GM12878 (cell line): ENCODE measurements around the gene PCDHA1. TPM values are rescaled to one million over a fixed set of nuclear protein-coding genes. Genes with fewer than 3 reads are reported as not detected.

Experiments used
- ATAC-seq: fragments of 200-7000 bp; cut with Tn5 transposase; 3 replicates; pipeline ENCODE4 v1.9.1; 2020; ENCODE audit warnings: mild to moderate bottlenecking, moderate library complexity
- BruUV-seq: library from RNA; stranded (reverse); fragments of 400-500 nt; replicated peaks from 2 replicates; lab custom pipeline; 2021; lab: Mats Ljungman, UMichigan
- CTCF ChIA-PET: fragments of 300-600 bp; sonication (Branson Sonifier 250); formaldehyde crosslinking; extraction: SDS; loops from one replicate; lab custom pipeline; 2021; ENCODE audit warnings: inconsistent platforms; lab: Yijun Ruan, JAX
- POLR2A ChIA-PET: fragments of 350-600 bp; formaldehyde crosslinking; extraction: SDS; loops from one replicate; lab custom pipeline; 2021; ENCODE audit warnings: inconsistent platforms; lab: Charles Lee
- RAD21 ChIA-PET: fragments of 300-600 bp; sonication (Branson Sonifier 250); formaldehyde crosslinking; loops from one replicate; lab custom pipeline; 2023; ENCODE audit warnings: antibody characterized with exemption; ENCODE audit not compliant: unreplicated experiment; lab: Charles Lee
- SMC1A ChIA-PET: fragments of 300-600 bp; sonication (Branson Sonifier 250); formaldehyde crosslinking; loops from one replicate; lab custom pipeline; 2023; ENCODE audit not compliant: unreplicated experiment, uncharacterized antibody; lab: Charles Lee
- DNase-seq: peaks from one replicate; pipeline ENCODE4 v3.0.0-alpha.2; 2011; ENCODE audit warnings: low read depth, low spot score
- FAIRE-seq: peaks from 3 replicates; lab custom pipeline; 2011; peaks lifted over from hg19 to GRCh38; lab: Jason Lieb, UNC
- H2AFZ ChIP-seq: 2 replicates; pipeline ENCODE4 v1.6.0; 2011; ENCODE audit warnings: low read depth, low read length, control low read depth; ENCODE audit not compliant: control insufficient read depth
- H3K27ac ChIP-seq: 2 replicates; pipeline ENCODE4 v1.5.1; 2011; ENCODE audit warnings: control low read depth; ENCODE audit not compliant: control insufficient read depth, insufficient read depth
- H3K27me3 ChIP-seq, 2 experiments: replicated peaks in 1 of 2; 2 replicates each; pipeline versions ENCODE4 v1.6.0 to v1.6.1; 2011; ENCODE audit warnings: low read length in 1 of 2; ENCODE audit not compliant: control insufficient read depth in 2 of 2, insufficient read depth in 2 of 2
- H3K36me3 ChIP-seq, 2 experiments: 2 replicates each; pipeline ENCODE4 v1.5.1; 2011; ENCODE audit warnings: low read length in 1 of 2; ENCODE audit not compliant: control insufficient read depth in 2 of 2, insufficient read depth in 2 of 2
- H3K4me1 ChIP-seq: 2 replicates; pipeline ENCODE4 v1.6.1; 2011; ENCODE audit warnings: mild to moderate bottlenecking, low read length, moderate library complexity, mixed read lengths; ENCODE audit not compliant: control insufficient read depth, insufficient read depth
- H3K4me2 ChIP-seq: 2 replicates; pipeline ENCODE4 v1.6.0; 2011; ENCODE audit warnings: control low read depth; ENCODE audit not compliant: control insufficient read depth, insufficient read depth
- H3K4me3 ChIP-seq: fragments of 200-600 bp; sonication (generic); 2 replicates; pipeline ENCODE4 v1.5.1; 2016
- H3K79me2 ChIP-seq: 2 replicates; pipeline ENCODE4 v1.6.0; 2011; ENCODE audit warnings: low read length; ENCODE audit not compliant: control insufficient read depth, insufficient read depth
- H3K9ac ChIP-seq: 2 replicates; pipeline ENCODE4 v1.8.0; 2011; ENCODE audit warnings: low read length, control low read depth, mixed read lengths; ENCODE audit not compliant: control insufficient read depth, insufficient read depth
- H3K9me3 ChIP-seq: replicated peaks from 3 replicates; pipeline ENCODE4 v1.5.1; 2011; ENCODE audit warnings: mild to moderate bottlenecking, low read length; ENCODE audit not compliant: control insufficient read depth, insufficient read depth
- H4K20me1 ChIP-seq: 2 replicates; pipeline ENCODE4 v1.6.0; 2011; ENCODE audit not compliant: control insufficient read depth, insufficient read depth
- CHD4 ChIP-seq: fragments of 200-600 bp; sonication (generic); IDR thresholded peaks from 2 replicates; pipeline ENCODE4 v1.6.1; 2016; ENCODE audit warnings: mild to moderate bottlenecking
- CREB1 ChIP-seq: IDR thresholded peaks from 2 replicates; pipeline ENCODE4 v1.6.1; 2012; ENCODE audit warnings: low read depth, mild to moderate bottlenecking, inconsistent platforms
- KDM1A ChIP-seq: fragments of 200-600 bp; sonication (generic); IDR thresholded peaks from 2 replicates; pipeline ENCODE4 v1.6.1; 2016; ENCODE audit warnings: borderline replicate concordance
- MYB ChIP-seq: fragments of 150-350 bp; IDR thresholded peaks from 2 replicates; pipeline ENCODE4 v1.6.1; 2014; ENCODE audit warnings: mild to moderate bottlenecking, low read depth, low read length, borderline replicate concordance
- RBBP5 ChIP-seq: fragments of 200-600 bp; sonication (generic); conservative IDR thresholded peaks from 2 replicates; pipeline ENCODE4 v1.6.1; 2016
- RCOR1 ChIP-seq: conservative IDR thresholded peaks from 2 replicates; pipeline ENCODE4 v1.6.1; 2012; ENCODE audit warnings: low read depth, low read length, improper control_type of control experiment
- YY1 ChIP-seq: IDR thresholded peaks from 2 replicates; pipeline ENCODE4 v1.6.1; 2011; ENCODE audit warnings: low read depth, mild to moderate bottlenecking, low read length
- ZBED1 ChIP-seq: IDR thresholded peaks from 2 replicates; pipeline ENCODE4 v1.6.1; 2016; ENCODE audit warnings: borderline replicate concordance
- ZNF384 ChIP-seq: IDR thresholded peaks from 2 replicates; pipeline ENCODE4 v1.6.1; 2012; ENCODE audit warnings: low read depth, mild to moderate bottlenecking, low read length, improper control_type of control experiment, borderline replicate concordance
- ZSCAN29 ChIP-seq: fragments of 450-650 bp; IDR thresholded peaks from 2 replicates; pipeline ENCODE4 v1.6.1; 2017; ENCODE audit warnings: mild to moderate bottlenecking, moderate library complexity
- WGBS: methylation state at CpG from one replicate; pipeline ENCODE4 v1.1.6; 2016; ENCODE audit warnings: low lambda C conversion rate; ENCODE audit not compliant: insufficient replicate concordance, insufficient coverage; ENCODE audit errors: missing lambda C conversion rate; 5-methylcytosine and 5-hydroxymethylcytosine counted together
- in situ Hi-C: fragments of 300-500 bp; cut with MboI; formaldehyde crosslinking; loops from 9 replicates; pipeline ENCODE4 v1.14.3; 2018; ENCODE audit warnings: mixed read lengths
- intact Hi-C: fragments of 100-400 bp; cut with micrococcal nuclease; formaldehyde crosslinking; loops from one replicate; pipeline ENCODE4 v1.14.2; 2022; ENCODE audit not compliant: unreplicated experiment
- polyA plus RNA-seq, 11 experiments: library from polyadenylated mRNA; depleted of rRNA in 4 of 11; unstranded in 6 of 11; stranded (reverse) in 5 of 11; fragments of >200 nt; fragmentation: Nextera tagmentation in 4 of 11; fragmentation: Illumina TruSeq in 1 of 11; extraction: Ambion mirVana in 4 of 11; extraction: Trizol in 1 of 11; gene quantifications; 1 replicate in 1 of 11; 2 replicates in 10 of 11; pipeline versions ENCODE4 v1.2.1 to v1.2.3, GENCODE V29; 2011 to 2016; ENCODE audit warnings: inconsistent platforms in 2 of 11, missing spikeins in 2 of 11, low read depth in 1 of 11
- total RNA-seq, 4 experiments: library from RNA; depleted of rRNA in 3 of 4; stranded (reverse); fragments of >200 nt in 3 of 4; fragmentation: Illumina TruSeq in 1 of 4; extraction: Trizol in 1 of 4; gene quantifications; 2 replicates each; pipeline versions ENCODE4 v1.2.1 to v1.2.3, GENCODE V29; 2013 to 2021
- TF ChIP-seq, protein P1 (sequence below): fragments of 450-650 bp; IDR thresholded peaks from 2 replicates; pipeline ENCODE4 v1.6.1; 2017; ENCODE audit warnings: mild to moderate bottlenecking
- TF ChIP-seq, protein P2 (sequence below): fragments of 450-650 bp; IDR thresholded peaks from 2 replicates; pipeline ENCODE4 v1.6.1; 2016; ENCODE audit warnings: mild to moderate bottlenecking
- TF ChIP-seq, protein P3 (sequence below): fragments of 450-650 bp; IDR thresholded peaks from 2 replicates; pipeline ENCODE4 v1.6.1; 2017; ENCODE audit warnings: low read depth, mild to moderate bottlenecking, moderate library complexity
- TF ChIP-seq, protein P4 (sequence below): IDR thresholded peaks from 2 replicates; pipeline ENCODE4 v1.6.1; 2012; ENCODE audit warnings: low read depth, low read length, improper control_type of control experiment
- TF ChIP-seq, protein P5 (sequence below): fragments of 450-650 bp; IDR thresholded peaks from 2 replicates; pipeline ENCODE4 v1.6.1; 2014; ENCODE audit warnings: mild to moderate bottlenecking
- TF ChIP-seq, protein P6 (sequence below): fragments of 450-650 bp; IDR thresholded peaks from 2 replicates; pipeline ENCODE4 v1.6.1; 2016; ENCODE audit warnings: mild to moderate bottlenecking

PCDHA1 gene
- total and polyA plus RNA-seq, 10 of the 15 experiments (the other 5 are each of a cell fraction or from before 2014, with no cell fraction given), result 0.03 TPM; not detected in 9

DNA sequence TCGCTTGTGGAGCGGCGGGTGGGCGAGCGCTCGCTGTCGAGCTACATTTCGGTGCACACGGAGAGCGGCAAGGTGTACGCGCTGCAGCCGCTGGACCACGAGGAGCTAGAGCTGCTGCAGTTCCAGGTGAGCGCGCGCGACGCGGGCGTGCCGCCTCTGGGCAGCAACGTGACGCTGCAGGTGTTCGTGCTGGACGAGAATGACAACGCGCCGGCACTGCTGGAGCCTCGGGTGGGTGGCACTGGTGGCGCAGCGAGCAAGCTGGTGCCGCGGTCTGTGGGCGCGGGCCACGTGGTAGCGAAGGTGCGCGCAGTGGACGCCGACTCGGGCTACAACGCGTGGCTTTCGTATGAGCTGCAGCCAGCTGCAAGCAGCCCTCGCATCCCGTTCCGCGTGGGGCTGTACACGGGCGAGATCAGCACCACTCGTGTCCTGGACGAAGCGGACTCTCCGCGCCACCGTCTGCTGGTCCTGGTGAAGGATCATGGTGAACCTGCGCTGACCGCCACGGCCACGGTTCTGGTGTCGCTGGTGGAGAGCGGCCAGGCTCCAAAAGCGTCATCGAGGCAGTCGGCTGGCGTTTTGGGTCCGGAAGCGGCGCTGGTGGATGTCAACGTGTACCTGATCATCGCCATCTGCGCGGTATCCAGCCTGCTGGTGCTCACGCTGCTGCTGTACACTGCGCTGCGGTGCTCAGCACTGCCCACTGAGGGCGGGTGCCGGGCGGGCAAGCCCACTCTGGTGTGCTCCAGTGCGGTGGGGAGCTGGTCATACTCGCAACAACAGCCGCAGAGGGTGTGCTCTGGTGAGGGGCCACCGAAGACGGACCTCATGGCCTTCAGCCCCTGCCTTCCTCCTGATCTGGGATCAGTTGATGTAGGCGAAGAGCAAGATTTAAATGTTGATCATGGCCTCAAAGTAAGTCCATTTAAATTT lies 57.1 kb downstream of the PCDHA1 start:
- H3K27ac ChIP-seq, result no peak overlapping the region
- no peaks in the 10 kb centered on the region for H3K36me3 ChIP-seq
- ATAC-seq (no peak), FAIRE-seq (no peak), DNase-seq (no peak)
- H3K4me3 ChIP-seq, result no peak overlapping the region
- H4K20me1 ChIP-seq, result no peaks in the 10 kb centered on the region
- no peak overlapping the region for H3K4me2 ChIP-seq
- H2AFZ ChIP-seq, result no peak overlapping the region
- no peaks in the 10 kb centered on the region for H3K79me2 ChIP-seq
- ChIA-PET CTCF (no interaction called here), SMC1A (no interaction called here), POLR2A (no interaction called here), RAD21 (no interaction called here)
- in situ Hi-C loops (no loop called here), intact Hi-C loops (no loop called here)
- H3K9me3 ChIP-seq, result no peaks in the 10 kb centered on the region; the same call in 2 of the 3 replicates
- no TSS peak for BruUV-seq
- H3K9ac ChIP-seq, result no peak overlapping the region
- no peaks in the 10 kb centered on the region for H3K4me1 ChIP-seq
- no peaks in the 10 kb centered on the region for H3K27me3 ChIP-seq
- 84% methylated on average over 59 of the region's 87 CpGs for WGBS
- TF ChIP-seq YY1 (no peak), ZBED1 (no peak), ZNF384 (no peak), CHD4 (no peak), RBBP5 (no peak), KDM1A (no peak), CREB1 (no peak), MYB (no peak), RCOR1 (no peak), ZSCAN29 (no peak)
- TF ChIP-seq, protein P1, sequence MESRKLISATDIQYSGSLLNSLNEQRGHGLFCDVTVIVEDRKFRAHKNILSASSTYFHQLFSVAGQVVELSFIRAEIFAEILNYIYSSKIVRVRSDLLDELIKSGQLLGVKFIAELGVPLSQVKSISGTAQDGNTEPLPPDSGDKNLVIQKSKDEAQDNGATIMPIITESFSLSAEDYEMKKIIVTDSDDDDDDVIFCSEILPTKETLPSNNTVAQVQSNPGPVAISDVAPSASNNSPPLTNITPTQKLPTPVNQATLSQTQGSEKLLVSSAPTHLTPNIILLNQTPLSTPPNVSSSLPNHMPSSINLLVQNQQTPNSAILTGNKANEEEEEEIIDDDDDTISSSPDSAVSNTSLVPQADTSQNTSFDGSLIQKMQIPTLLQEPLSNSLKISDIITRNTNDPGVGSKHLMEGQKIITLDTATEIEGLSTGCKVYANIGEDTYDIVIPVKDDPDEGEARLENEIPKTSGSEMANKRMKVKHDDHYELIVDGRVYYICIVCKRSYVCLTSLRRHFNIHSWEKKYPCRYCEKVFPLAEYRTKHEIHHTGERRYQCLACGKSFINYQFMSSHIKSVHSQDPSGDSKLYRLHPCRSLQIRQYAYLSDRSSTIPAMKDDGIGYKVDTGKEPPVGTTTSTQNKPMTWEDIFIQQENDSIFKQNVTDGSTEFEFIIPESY, result no peak
- TF ChIP-seq, protein P2, sequence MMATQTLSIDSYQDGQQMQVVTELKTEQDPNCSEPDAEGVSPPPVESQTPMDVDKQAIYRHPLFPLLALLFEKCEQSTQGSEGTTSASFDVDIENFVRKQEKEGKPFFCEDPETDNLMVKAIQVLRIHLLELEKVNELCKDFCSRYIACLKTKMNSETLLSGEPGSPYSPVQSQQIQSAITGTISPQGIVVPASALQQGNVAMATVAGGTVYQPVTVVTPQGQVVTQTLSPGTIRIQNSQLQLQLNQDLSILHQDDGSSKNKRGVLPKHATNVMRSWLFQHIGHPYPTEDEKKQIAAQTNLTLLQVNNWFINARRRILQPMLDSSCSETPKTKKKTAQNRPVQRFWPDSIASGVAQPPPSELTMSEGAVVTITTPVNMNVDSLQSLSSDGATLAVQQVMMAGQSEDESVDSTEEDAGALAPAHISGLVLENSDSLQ, result no peak
- TF ChIP-seq, protein P3, sequence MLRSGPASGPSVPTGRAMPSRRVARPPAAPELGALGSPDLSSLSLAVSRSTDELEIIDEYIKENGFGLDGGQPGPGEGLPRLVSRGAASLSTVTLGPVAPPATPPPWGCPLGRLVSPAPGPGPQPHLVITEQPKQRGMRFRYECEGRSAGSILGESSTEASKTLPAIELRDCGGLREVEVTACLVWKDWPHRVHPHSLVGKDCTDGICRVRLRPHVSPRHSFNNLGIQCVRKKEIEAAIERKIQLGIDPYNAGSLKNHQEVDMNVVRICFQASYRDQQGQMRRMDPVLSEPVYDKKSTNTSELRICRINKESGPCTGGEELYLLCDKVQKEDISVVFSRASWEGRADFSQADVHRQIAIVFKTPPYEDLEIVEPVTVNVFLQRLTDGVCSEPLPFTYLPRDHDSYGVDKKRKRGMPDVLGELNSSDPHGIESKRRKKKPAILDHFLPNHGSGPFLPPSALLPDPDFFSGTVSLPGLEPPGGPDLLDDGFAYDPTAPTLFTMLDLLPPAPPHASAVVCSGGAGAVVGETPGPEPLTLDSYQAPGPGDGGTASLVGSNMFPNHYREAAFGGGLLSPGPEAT, result no peak
- TF ChIP-seq, protein P4, sequence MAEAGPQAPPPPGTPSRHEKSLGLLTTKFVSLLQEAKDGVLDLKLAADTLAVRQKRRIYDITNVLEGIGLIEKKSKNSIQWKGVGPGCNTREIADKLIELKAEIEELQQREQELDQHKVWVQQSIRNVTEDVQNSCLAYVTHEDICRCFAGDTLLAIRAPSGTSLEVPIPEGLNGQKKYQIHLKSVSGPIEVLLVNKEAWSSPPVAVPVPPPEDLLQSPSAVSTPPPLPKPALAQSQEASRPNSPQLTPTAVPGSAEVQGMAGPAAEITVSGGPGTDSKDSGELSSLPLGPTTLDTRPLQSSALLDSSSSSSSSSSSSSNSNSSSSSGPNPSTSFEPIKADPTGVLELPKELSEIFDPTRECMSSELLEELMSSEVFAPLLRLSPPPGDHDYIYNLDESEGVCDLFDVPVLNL, result no peak
- TF ChIP-seq, protein P5, sequence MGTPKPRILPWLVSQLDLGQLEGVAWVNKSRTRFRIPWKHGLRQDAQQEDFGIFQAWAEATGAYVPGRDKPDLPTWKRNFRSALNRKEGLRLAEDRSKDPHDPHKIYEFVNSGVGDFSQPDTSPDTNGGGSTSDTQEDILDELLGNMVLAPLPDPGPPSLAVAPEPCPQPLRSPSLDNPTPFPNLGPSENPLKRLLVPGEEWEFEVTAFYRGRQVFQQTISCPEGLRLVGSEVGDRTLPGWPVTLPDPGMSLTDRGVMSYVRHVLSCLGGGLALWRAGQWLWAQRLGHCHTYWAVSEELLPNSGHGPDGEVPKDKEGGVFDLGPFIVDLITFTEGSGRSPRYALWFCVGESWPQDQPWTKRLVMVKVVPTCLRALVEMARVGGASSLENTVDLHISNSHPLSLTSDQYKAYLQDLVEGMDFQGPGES, result no peak
- TF ChIP-seq, protein P6, sequence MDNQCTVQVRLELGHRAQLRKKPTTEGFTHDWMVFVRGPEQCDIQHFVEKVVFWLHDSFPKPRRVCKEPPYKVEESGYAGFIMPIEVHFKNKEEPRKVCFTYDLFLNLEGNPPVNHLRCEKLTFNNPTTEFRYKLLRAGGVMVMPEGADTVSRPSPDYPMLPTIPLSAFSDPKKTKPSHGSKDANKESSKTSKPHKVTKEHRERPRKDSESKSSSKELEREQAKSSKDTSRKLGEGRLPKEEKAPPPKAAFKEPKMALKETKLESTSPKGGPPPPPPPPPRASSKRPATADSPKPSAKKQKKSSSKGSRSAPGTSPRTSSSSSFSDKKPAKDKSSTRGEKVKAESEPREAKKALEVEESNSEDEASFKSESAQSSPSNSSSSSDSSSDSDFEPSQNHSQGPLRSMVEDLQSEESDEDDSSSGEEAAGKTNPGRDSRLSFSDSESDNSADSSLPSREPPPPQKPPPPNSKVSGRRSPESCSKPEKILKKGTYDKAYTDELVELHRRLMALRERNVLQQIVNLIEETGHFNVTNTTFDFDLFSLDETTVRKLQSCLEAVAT, result no peak
